ENCODE measurements around the gene SORBS1.

SORBS1 gene

GRCh38 chr10:95520617-95521016 lies 40.6 kb downstream of the SORBS1 start:
- H3K9ac ChIP-seq (ENCODE audit: low read depth in 1 of 2, low read length in 2 of 2): no peak overlapping the region
- no peak overlapping the region for H3K27ac ChIP-seq (ENCODE audit: low read depth, low read length)
- H3K4me1 ChIP-seq (ENCODE audit: control insufficient read depth in 1 of 2, insufficient read depth in 2 of 2, low read length in 2 of 2): peaks cover 6 to 22% of the 10 kb centered on the region in 2 donors
- no peak overlapping the region for H3K4me3 ChIP-seq (ENCODE audit: low read depth in 1 of 2, low read length in 2 of 2)
- H3K9me3 ChIP-seq (ENCODE audit: control insufficient read depth in 1 of 2, low read length in 2 of 2): no peaks in the 10 kb centered on the region
- no peaks in the 10 kb centered on the region for H3K36me3 ChIP-seq (ENCODE audit: control insufficient read depth in 1 of 2, insufficient read depth in 2 of 2, low read length in 2 of 2)
- H3K27me3 ChIP-seq (ENCODE audit: control insufficient read depth in 1 of 2, insufficient read depth in 2 of 2, low read length in 2 of 2): no peaks in the 10 kb centered on the region

GRCh38 chr10:95518455-95519452 lies 42.4 kb downstream of the SORBS1 start:
- Histone ChIP-seq H3K9ac (ENCODE audit: low read depth in 1 of 2, low read length in 2 of 2) (no peak overlapping the region), H3K4me3 (ENCODE audit: low read depth in 1 of 2, low read length in 2 of 2) (no peak overlapping the region), H3K27me3 (ENCODE audit: control insufficient read depth in 1 of 2, insufficient read depth in 2 of 2, low read length in 2 of 2) (no peaks in the 10 kb centered on the region), H3K4me1 (ENCODE audit: control insufficient read depth in 1 of 2, insufficient read depth in 2 of 2, low read length in 2 of 2) (peaks cover 6 to 28% of the 10 kb centered on the region in 2 donors), H3K36me3 (ENCODE audit: control insufficient read depth in 1 of 2, insufficient read depth in 2 of 2, low read length in 2 of 2) (no peaks in the 10 kb centered on the region), H3K27ac (ENCODE audit: low read depth, low read length) (no peak overlapping the region), H3K9me3 (ENCODE audit: control insufficient read depth in 1 of 2, low read length in 2 of 2) (no peaks in the 10 kb centered on the region)

- H3K4me1 ChIP-seq (ENCODE audit: control insufficient read depth in 1 of 2, insufficient read depth in 2 of 2, low read length in 2 of 2): peaks cover 6 to 38% of the 10 kb centered on the region in 2 donors
Measured at GRCh38 chr10:95517536-95518454, 43.4 kb downstream of the SORBS1 start.

GRCh38 chr10:95516774-95517373 lies 44.3 kb downstream of the SORBS1 start:
- Histone ChIP-seq H3K9me3 (ENCODE audit: control insufficient read depth in 1 of 2, low read length in 2 of 2) (no peaks in the 10 kb centered on the region), H3K36me3 (ENCODE audit: control insufficient read depth in 1 of 2, insufficient read depth in 2 of 2, low read length in 2 of 2) (no peaks in the 10 kb centered on the region), H3K27ac (ENCODE audit: low read depth, low read length) (peak overlapping the region; percentile 13), H3K4me3 (ENCODE audit: low read depth in 1 of 2, low read length in 2 of 2) (no peak overlapping the region), H3K4me1 (ENCODE audit: control insufficient read depth in 1 of 2, insufficient read depth in 2 of 2, low read length in 2 of 2) (peaks cover 6 to 40% of the 10 kb centered on the region in 2 donors), H3K9ac (ENCODE audit: low read depth in 1 of 2, low read length in 2 of 2) (no peak overlapping the region), H3K27me3 (ENCODE audit: control insufficient read depth in 1 of 2, insufficient read depth in 2 of 2, low read length in 2 of 2) (no peaks in the 10 kb centered on the region)

More at GRCh38 chr10:95517536-95518454, 43.4 kb downstream of the SORBS1 start:
- H3K27me3 ChIP-seq (ENCODE audit: control insufficient read depth in 1 of 2, insufficient read depth in 2 of 2, low read length in 2 of 2): no peaks in the 10 kb centered on the region
- no peak overlapping the region for H3K9ac ChIP-seq (ENCODE audit: low read depth in 1 of 2, low read length in 2 of 2)
- no peaks in the 10 kb centered on the region for H3K9me3 ChIP-seq (ENCODE audit: control insufficient read depth in 1 of 2, low read length in 2 of 2)
- H3K27ac ChIP-seq (ENCODE audit: low read depth, low read length): peak overlapping the region; percentile 13
- H3K4me3 ChIP-seq (ENCODE audit: low read depth in 1 of 2, low read length in 2 of 2): no peak overlapping the region
- no peaks in the 10 kb centered on the region for H3K36me3 ChIP-seq (ENCODE audit: control insufficient read depth in 1 of 2, insufficient read depth in 2 of 2, low read length in 2 of 2)

- Histone ChIP-seq H3K36me3 (ENCODE audit: control insufficient read depth in 1 of 2, insufficient read depth in 2 of 2, low read length in 2 of 2) (no peaks in the 10 kb centered on the region), H3K9ac (ENCODE audit: low read depth in 1 of 2, low read length in 2 of 2) (no peak overlapping the region), H3K4me3 (ENCODE audit: low read depth in 1 of 2, low read length in 2 of 2) (no peak overlapping the region), H3K27me3 (ENCODE audit: control insufficient read depth in 1 of 2, insufficient read depth in 2 of 2, low read length in 2 of 2) (no peaks in the 10 kb centered on the region), H3K27ac (ENCODE audit: low read depth, low read length) (peak overlapping the region; percentile 15), H3K9me3 (ENCODE audit: control insufficient read depth in 1 of 2, low read length in 2 of 2) (no peaks in the 10 kb centered on the region), H3K4me1 (ENCODE audit: control insufficient read depth in 1 of 2, insufficient read depth in 2 of 2, low read length in 2 of 2) (peaks cover 8 to 44% of the 10 kb centered on the region in 2 donors)
Measured at GRCh38 chr10:95513941-95514392, 47.2 kb downstream of the SORBS1 start.

GRCh38 chr10:95513008-95513589 lies 48.1 kb downstream of the SORBS1 start:
- Histone ChIP-seq H3K9me3 (ENCODE audit: control insufficient read depth in 1 of 2, low read length in 2 of 2) (no peaks in the 10 kb centered on the region), H3K36me3 (ENCODE audit: control insufficient read depth in 1 of 2, insufficient read depth in 2 of 2, low read length in 2 of 2) (no peaks in the 10 kb centered on the region), H3K9ac (ENCODE audit: low read depth in 1 of 2, low read length in 2 of 2) (no peak overlapping the region), H3K27ac (ENCODE audit: low read depth, low read length) (peak overlapping the region; percentile 13), H3K4me1 (ENCODE audit: control insufficient read depth in 1 of 2, insufficient read depth in 2 of 2, low read length in 2 of 2) (peaks cover 11 to 44% of the 10 kb centered on the region in 2 donors), H3K27me3 (ENCODE audit: control insufficient read depth in 1 of 2, insufficient read depth in 2 of 2, low read length in 2 of 2) (no peaks in the 10 kb centered on the region), H3K4me3 (ENCODE audit: low read depth in 1 of 2, low read length in 2 of 2) (no peak overlapping the region)

- peaks cover 6 to 32% of the 10 kb centered on the region in 2 donors for H3K4me1 ChIP-seq (ENCODE audit: control insufficient read depth in 1 of 2, insufficient read depth in 2 of 2, low read length in 2 of 2)
- H3K27me3 ChIP-seq (ENCODE audit: control insufficient read depth in 1 of 2, insufficient read depth in 2 of 2, low read length in 2 of 2): no peaks in the 10 kb centered on the region
- H3K36me3 ChIP-seq (ENCODE audit: control insufficient read depth in 1 of 2, insufficient read depth in 2 of 2, low read length in 2 of 2): no peaks in the 10 kb centered on the region
- H3K9me3 ChIP-seq (ENCODE audit: control insufficient read depth in 1 of 2, low read length in 2 of 2): no peaks in the 10 kb centered on the region
- H3K9ac ChIP-seq (ENCODE audit: low read depth in 1 of 2, low read length in 2 of 2): no peak overlapping the region
- H3K4me3 ChIP-seq (ENCODE audit: low read depth in 1 of 2, low read length in 2 of 2): no peak overlapping the region
- no peak overlapping the region for H3K27ac ChIP-seq (ENCODE audit: low read depth, low read length)
Measured at GRCh38 chr10:95511314-95511713, 49.9 kb downstream of the SORBS1 start.

- Histone ChIP-seq H3K9me3 (ENCODE audit: control insufficient read depth in 1 of 2, low read length in 2 of 2) (no peaks in the 10 kb centered on the region), H3K27ac (ENCODE audit: low read depth, low read length) (no peak overlapping the region), H3K9ac (ENCODE audit: low read depth in 1 of 2, low read length in 2 of 2) (no peak overlapping the region), H3K36me3 (ENCODE audit: control insufficient read depth in 1 of 2, insufficient read depth in 2 of 2, low read length in 2 of 2) (no peaks in the 10 kb centered on the region), H3K4me3 (ENCODE audit: low read depth in 1 of 2, low read length in 2 of 2) (no peak overlapping the region), H3K4me1 (ENCODE audit: control insufficient read depth in 1 of 2, insufficient read depth in 2 of 2, low read length in 2 of 2) (peaks cover 6 to 30% of the 10 kb centered on the region in 2 donors), H3K27me3 (ENCODE audit: control insufficient read depth in 1 of 2, insufficient read depth in 2 of 2, low read length in 2 of 2) (no peaks in the 10 kb centered on the region)
Measured at GRCh38 chr10:95509251-95509650, 51.9 kb downstream of the SORBS1 start.

- Histone ChIP-seq H3K9ac (ENCODE audit: low read depth in 1 of 2, low read length in 2 of 2) (no peak overlapping the region), H3K4me3 (ENCODE audit: low read depth in 1 of 2, low read length in 2 of 2) (no peak overlapping the region), H3K4me1 (ENCODE audit: control insufficient read depth in 1 of 2, insufficient read depth in 2 of 2, low read length in 2 of 2) (peaks cover 6 to 25% of the 10 kb centered on the region in 2 donors), H3K36me3 (ENCODE audit: control insufficient read depth in 1 of 2, insufficient read depth in 2 of 2, low read length in 2 of 2) (no peaks in the 10 kb centered on the region), H3K27me3 (ENCODE audit: control insufficient read depth in 1 of 2, insufficient read depth in 2 of 2, low read length in 2 of 2) (no peaks in the 10 kb centered on the region), H3K27ac (ENCODE audit: low read depth, low read length) (no peak overlapping the region), H3K9me3 (ENCODE audit: control insufficient read depth in 1 of 2, low read length in 2 of 2) (no peaks in the 10 kb centered on the region)
Measured at GRCh38 chr10:95508730-95509129, 52.4 kb downstream of the SORBS1 start.
